Embryonic facial prominence (tissue), 1 donor: Measurements from ENCODE around the gene PPTC7.
"Not testable (repeated sequence)": the region's sequence is repeated elsewhere in the genome, so short reads cannot be mapped to it uniquely, and the experiment has no call there.

Source experiments
- DNase-seq: peaks from one replicate; pipeline ENCODE4 v3.0.0-alpha.2; 2016; ENCODE audit errors: extremely low spot score

Gene PPTC7

DNA sequence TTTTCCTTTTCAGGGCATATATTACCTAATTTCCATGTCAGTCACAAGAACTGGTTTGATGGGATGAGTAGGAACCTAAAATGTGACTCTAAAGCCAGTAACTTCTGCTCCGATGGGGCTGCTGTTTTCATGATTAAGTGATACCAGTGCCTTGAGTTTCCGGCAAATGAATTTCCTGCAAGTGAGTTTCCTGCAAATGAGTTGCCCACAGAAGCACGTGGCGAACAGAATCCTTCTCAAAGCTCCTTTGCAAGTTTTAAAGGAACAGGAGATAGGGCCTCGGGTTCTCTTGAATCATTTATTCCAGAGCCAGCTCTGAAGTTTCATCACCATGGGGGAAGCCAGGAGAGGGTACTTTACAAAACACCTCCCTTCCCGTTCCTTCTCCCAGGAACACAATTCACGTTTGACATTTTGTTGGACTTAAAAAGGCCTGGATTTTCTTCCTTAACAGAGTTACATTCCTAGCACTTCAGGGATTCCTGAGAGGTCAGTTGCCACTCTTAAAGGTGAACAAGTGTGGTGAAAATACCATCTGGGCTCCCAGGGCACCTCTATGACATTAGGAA lies 2.2 kb upstream of the PPTC7 start:
- no peak for DNase-seq

DNA sequence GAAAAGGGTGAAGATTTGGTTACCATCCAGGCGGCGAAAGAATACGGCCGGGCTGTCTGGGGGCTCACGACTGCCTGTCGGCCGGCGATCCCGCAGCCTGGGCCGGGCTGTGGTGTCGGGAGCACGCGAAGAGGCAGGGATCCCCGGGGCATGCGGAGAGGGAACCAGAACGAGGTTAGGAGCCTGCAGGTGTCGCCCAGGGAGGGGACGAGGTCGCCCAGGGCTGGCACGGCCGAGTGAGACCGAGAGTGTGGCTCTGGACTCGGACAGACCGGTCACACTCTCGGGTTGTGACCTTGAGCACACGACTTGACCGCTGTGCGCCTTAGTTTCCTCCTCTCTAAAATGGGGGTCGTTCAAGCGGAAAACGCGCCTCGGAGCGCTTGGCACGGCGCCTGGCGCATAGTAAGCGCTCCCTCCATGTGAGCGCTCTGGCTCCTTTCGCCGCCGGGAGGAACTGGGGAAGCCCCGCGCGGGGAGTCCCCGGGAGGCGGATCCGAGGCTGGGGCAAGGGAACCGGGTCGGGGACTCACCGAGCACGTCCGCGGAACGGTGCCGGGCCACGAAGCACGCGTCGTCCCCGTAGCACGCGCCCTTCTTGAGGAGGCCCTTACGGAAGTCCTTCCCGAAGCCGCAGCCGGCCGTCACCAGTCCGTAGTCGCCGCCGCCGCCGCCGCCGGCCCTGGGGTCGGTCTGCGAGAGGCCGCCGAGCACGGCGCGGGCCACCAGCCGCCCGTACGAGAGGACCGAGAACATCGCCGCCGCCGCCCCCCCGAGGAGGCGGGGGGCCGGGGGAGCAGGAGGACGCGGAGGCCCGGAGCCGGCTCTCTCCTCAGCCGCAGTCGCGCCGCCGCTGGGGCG lies 612 bp downstream of the PPTC7 start:
- no peak for DNase-seq

DNA sequence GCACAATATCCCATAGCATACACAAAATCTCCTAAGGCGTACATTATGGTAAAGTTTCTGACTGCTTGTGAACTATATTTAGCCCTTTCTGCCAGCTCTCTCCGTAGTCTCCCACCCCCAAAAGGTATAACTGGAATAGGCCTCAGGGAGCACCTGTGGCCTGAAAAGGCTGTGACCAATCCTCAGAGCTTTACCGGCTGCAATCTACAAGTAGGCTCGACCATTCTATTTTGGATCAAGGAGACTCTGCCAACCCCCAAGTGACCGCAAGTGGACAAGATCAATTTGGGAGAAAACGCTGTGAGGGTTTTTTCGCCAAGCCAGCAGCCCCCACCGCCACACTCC lies 1.2 kb downstream of the PPTC7 start:
- DNase-seq: no peak

DNA sequence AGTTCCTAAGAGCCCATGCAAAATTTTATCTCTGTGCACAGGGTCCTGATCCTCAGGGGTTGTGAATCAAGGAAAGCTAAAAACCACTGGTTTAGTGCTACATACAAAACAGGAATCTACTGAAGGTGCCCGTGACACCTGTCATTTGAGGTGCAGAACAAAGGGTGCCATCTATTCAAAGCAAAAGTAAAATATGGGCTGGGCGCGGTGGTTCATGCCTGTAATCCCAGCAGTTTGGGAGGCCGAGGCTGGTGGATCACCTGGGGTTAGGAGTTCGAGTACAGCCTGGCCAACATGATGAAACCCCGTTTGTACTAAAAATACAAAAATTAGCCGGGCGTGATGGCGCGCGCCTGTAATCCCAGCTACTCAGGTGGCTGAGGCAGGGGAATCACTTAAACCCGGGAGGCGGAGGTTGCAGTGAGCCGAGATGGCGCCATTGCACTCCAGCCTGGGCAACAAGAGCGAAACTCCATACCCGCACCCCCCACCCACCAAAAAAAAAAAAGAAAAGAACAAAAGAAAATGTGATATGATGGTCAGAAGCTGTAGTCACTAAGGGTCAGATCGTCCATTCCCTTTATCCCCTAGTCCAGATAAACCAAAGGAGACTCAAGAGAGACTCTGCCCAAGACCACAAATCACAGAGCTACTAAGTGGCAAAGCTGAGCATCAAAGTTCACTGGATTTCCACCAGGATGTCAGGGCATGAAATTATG lies 3.4 kb downstream of the PPTC7 start:
- DNase-seq: no peak

DNA sequence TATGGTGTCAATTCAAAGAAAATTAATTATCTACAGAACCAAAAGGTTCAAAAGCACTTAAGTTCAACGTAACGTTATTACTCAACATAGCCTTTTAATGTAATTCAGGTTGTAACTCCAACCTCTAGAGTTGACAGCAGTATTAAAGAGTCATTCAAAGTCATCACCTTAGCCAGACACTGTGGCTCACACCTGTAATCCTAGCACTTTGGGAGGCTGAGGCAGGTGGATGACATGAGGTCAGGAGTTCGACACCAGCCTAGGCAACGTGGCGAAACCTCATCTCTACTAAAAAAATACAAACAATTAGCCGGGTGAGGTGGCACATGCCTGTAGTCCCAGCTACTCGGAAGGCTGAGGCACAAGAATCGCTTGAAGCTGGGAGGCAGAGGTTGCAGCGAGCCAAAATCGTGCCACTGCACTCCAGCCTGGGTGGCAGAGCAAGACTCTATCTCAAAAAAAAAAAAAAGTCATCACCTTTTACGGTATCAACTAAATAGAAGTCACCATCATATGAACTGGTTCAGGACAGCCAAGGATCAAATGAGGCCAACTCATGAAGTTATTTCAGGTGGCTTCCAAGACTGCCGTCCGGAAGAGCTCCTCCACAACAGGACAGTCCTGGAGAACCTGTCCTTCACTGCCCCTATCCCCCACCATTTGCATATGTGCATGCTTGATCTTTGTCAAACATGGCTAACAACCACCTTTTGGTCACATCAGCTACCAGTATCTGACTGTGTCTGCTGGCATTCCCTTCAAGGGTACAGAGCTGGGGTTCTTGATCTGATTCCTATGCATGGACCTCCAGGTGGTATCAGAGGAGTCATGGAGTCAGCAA lies 4.2 kb downstream of the PPTC7 start:
- no peak for DNase-seq

DNA sequence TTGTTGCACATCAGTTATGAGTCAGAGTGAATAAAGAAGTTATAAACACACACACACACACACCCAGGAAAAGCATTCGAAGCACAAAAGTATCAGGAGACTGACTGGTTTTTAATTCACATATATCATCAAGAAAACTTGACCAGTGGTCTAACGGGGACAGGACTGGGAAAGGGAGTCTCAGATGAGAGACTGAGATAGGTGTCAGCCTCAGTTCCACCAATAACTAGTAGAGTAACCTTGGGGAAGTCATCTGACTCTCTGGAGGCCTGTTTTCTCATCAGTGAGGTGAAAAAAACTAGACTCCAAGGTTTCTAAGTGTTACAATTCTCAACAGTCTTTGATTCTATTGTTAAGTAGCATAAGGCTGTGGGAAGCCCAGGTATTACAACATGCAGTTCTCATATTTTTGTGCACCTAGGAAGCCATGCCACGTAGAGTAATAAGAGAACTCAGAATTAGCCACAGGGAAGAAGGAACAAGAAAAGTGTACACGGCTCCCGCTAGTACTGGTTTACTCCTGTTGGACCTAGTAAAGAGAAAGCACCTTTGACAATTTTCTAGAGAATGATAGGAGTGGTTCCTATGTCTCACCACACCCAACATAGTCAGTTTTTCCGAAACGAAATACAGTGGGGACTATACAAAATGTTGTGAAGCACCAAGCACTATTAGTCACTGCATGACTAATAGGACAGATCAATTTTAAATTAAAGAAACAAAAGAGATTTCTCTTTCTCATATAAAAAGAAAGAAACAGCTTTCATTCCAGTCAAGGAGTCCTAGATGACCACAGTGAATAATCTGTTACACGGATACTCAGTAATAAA lies 5.0 kb downstream of the PPTC7 start:
- DNase-seq: no peak

DNA sequence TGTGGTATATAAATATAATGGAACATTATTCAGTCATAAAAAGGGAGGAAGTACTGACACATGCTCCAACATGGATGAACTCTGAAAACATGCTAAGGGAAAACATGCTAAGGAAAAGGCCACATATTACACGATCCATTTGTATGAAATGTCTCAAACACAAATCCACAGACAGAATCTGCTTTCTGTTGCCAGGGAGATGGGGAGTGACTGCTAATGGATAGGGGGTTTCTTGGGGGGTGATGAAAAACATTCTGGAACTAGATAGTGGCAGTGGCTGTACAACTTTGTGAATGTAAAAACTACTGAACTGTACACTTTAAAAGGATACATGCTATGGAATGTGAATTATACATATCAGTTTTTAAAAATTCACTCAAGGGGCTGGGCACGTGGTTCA lies 6.6 kb downstream of the PPTC7 start:
- DNase-seq: no peak

DNA sequence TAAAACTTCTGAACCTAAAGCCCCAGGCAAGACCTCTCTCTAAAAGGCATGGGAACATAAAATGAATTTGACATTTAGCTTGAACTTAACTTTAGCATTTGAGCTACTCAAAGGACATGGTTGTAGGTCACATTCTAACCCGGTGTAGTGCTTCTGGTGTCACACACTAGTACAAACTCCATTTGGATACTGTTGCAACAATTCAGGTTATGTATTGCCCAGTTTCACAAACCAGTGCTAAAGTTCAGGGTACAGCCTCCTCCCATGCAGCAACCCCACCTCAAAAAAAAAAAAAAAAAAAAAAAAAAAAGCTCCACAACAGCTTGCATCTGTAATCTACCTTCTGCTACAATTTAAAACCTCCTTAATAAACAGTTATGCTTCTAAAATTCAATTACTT lies 7.8 kb downstream of the PPTC7 start:
- no peak for DNase-seq

DNA sequence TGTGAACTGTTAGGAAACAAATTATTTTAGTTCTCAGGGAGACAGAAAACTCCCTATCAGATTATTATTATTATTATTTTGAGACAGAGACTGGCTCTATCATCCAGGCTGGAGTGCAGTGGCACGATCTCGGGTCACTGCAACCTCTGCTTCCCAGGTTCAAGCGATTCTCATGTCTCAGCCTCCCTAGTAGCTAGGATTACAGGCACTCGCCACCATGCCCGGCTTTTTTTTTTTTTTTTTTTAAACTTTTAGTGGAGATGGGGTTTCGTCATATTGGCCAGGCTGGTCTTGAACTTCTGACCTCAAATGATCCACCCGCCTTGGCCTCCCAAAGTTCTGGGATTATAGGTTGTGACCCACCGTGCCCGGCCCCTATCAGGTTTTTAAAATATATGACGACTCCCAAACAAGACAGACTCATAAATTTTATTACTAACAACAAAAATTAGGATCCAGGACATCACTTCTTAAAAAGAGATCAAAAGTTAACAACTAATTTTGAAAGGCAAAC lies 8.3 kb downstream of the PPTC7 start:
- DNase-seq: not testable (repeated sequence)

DNA sequence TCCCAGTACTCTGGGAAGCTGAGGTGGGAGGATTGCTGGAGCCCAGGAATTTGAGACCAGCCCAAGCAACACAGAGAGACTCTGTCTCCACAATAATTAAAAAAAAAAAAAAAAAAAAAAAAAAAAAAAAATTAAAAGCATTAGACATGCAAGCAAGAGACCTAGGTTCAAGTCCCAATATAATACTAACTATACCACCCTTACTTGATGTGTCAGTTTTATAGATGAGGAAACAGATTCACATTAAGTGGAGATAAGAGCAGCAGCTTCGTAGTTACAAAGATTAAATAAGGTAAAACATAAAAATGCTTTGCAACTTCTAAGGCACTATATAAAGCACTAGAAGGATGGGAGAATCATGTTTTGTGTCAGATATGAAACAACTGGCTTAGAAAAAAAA lies 9.1 kb downstream of the PPTC7 start:
- DNase-seq: no peak

DNA sequence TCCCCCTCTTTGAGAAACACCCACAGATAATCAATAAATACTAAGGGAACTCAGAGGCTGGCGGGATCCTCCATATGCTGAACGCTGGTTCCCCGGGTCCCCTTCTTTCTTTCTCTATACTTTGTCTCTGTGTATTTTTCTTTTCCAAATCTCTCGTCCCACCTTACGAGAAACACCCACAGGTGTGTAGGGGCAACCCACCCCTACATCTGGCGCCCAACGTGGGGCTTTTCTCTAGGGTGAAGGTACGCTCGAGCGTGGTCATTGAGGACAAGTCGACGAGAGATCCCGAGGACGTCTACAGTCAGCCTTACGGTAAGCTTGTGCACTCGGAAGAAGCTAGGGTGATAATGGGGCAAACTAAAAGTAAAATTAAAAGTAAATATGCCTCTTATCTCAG lies 12.3 kb downstream of the PPTC7 start:
- DNase-seq: not testable (repeated sequence)

DNA sequence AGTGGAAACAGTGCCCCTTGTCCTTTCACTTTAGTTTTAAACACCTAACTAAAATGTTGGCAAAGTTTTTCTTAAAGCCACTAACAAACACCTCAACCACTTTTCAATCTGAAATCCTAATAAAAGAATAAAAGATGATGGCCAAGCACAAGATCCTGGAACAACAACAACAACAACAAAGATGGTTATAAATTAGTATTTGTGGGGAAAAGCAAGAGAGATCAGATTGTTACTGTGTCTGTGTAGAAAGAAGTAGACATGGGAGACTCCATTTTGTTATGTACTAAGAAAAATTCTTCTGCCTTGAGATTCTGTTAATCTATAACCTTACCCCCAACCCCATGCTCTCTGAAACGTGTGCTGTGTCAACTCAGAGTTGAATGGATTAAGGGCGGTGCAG lies 13.3 kb downstream of the PPTC7 start:
- not testable (repeated sequence) for DNase-seq

DNA sequence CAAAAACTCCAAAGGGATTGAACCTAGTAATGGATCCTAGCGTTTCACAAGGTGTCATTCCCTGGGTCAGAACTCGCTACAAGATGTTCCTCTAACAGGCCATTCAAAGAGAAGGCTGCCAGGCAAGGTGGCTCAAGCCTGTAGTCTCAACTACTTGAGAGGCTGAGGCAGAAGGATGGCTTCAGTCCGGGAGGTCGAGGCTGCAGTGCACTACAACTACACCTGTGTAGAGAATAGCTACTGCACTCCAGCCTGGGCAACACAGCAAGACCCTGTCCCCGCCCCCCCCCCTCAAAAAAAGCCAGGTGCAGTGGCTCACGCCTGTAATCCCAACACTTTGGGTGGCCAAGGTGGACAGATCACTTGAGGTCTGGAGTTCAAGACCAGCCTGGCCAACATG lies 14.4 kb downstream of the PPTC7 start:
- no peak for DNase-seq

DNA sequence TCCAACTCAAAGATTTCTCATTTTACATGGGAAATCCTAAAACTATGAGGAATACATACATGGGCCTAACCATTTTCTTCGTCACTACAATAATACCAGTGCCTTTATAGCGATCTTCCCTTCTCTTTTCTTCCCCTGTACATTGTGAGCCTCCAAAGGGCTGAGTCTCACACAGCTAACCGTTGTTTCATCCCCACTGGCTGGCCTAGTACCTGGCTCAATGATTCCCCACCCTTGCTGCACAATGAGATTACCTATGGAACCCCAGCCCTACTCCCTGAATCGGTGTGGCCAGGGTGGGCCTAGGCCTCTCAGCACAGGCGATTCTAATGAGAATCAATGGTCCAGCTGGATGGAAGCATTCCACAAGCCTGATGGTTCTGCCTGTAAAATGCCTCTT lies 16.1 kb downstream of the PPTC7 start:
- DNase-seq: no peak

DNA sequence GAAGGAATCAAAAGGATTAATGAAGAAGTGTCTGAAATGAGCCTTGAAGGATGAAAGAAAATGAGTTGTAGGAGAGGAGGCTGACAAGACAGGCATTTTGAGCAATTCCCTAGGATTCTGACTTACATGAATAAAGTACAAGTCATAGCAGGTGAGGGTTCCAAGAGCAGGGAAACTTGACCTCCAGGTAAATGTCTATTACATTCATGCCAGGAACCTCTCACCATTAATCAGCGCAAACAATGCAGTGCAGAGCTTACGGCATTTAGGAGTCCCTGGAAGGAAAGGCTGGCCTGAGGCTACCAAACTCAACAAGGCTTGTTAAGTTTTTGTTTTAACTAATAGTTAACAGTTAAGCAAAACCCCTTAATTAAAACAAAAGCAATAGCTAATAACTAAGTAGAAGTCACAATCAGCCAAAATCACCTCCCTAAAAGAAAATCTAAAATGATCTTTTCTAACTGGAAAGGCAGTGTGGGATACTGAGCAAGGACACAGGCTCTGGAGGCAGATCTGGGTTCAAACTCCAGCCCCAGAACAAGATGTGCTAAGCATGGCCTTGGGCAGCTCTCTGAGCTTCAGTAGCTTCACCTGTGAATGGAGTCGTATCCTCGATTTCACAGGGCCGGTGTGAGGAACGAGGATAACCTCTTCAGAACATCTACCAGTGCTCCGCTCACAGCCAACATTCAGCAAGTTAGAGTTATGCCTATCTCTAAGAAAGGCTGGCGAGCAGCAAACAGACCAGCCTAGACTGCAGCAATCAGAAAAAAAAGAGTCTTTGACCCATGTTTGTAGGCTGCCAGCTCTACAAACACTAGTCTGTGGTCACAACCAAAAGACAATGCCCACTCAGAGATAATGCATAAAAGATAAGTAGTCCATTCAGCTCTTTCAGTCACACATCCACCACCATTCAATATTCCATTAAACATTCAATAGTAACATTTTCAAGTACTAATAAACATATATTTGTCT lies 16.9 kb downstream of the PPTC7 start:
- DNase-seq: no peak

DNA sequence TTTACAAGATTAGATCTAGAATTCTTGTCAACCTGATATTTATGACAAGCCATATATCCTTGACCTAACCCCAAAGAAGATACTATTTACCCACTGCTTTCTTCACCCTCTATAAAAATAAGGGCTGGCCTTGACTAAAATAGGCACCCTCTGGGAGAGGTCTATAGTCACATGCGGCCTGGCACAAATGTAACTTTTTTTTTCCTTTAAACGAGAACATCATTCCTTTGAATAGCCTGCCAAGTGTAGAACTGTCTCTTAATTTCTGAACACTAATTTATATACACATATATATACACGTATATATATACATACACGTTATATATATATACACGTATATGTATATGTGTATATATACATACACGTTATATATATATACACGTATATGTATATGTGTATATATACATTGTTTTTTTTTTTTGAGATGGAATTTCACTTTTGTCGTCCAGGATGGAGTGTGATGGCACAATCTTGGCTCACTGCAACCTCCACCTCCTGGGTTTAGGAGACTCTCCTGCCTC lies 18.6 kb downstream of the PPTC7 start:
- DNase-seq: no peak

DNA sequence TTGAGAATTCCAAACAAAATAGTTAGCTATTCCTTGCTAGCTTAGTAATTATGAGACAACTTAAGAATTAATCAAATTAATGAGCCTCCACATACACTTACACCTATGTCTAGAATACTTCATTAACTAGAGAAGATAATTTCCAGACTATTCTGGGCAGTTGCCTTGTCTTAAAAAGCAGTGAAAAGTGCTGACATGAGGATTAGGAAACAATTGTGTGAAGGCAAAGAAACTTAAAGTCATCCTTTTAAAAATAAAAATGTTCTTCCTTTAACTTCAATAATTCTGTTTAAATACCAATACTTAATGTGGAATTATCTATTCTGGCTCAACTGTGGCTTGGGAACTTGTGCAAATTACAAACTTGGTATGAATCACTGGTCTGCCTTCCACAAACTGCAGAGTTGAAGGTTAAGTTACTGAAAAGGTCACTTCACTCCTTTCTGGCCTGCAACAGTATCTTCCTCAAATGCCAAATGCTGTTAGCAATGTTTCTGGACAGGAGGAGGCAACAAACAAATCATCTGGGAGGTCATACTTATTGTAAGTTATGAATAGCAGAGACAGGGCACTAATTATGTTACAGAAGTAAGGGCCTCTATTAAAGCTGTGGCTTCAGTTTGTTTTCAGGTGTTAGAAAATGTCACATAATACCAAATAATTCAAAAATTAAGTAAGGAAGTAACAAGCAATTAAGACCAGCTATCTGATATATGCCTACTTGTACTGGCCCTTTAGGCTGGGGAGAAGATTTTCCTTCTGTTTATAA lies 19.2 kb downstream of the PPTC7 start:
- DNase-seq: no peak

DNA sequence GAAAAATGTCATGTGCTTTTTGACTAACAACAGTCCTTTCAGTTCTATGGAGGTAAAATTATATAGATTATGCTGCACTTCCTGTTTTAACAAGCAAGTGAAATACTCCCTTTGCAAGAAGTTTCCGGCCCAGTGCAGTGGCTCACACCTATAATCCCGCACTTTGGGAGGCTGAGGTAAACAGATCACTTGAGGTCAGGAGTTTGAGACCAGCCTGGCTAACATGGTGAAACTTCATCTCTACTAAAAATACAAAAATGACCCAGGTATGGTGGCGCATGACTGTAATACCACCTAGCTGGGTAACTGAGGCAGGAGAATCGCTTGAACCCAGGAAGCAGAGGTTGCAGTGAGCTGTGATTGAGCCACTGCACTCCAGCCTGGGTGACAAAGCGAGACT lies 20.7 kb downstream of the PPTC7 start:
- DNase-seq: not testable (repeated sequence)
